IPS-NIHi7 (cell line): Measurements from ENCODE around the gene SPACA5B.
"Not testable (repeated sequence)": the region's sequence is repeated elsewhere in the genome, so short reads cannot be mapped to it uniquely, and the experiment has no call there.

Experiments
- DNase-seq: peaks from one replicate; pipeline ENCODE4 v3.0.0; 2012; ENCODE audit warnings: mixed read lengths; ENCODE audit errors: extremely low spot score

The SPACA5B gene

GRCh38 chrX:48130326-48130725 lies at the start of gene SPACA5B:
TSS of gene SPACA5B (plus strand) at chrX:48130626. CDS start at chrX:48130688, 62 bp downstream.
- not testable (repeated sequence) for DNase-seq

GRCh38 chrX:48083212-48083611 lies 47.2 kb upstream of the SPACA5B start:
- peak; percentile 76 for DNase-seq

- DNase-seq, result no peak
These were observed 46.7 kb upstream of the SPACA5B start for GRCh38 chrX:48083706-48084105.

- DNase-seq, result no peak
These were observed 44.3 kb upstream of the SPACA5B start for GRCh38 chrX:48086082-48086481.

- DNase-seq, result no peak
These were observed 40.3 kb upstream of the SPACA5B start for GRCh38 chrX:48090123-48090522.

- DNase-seq, result not testable (repeated sequence)
These were observed 37.9 kb upstream of the SPACA5B start for GRCh38 chrX:48092558-48092957.

GRCh38 chrX:48101443-48101842 lies 29.0 kb upstream of the SPACA5B start:
- DNase-seq, result no peak

- DNase-seq, result no peak
These were observed 27.5 kb upstream of the SPACA5B start for GRCh38 chrX:48102874-48103374.

- no peak for DNase-seq
These were observed 22.7 kb upstream of the SPACA5B start for GRCh38 chrX:48107717-48108116.

GRCh38 chrX:48125286-48125685 lies 5.1 kb upstream of the SPACA5B start:
- not testable (repeated sequence) for DNase-seq

GRCh38 chrX:48132308-48132844 lies 1.9 kb downstream of the SPACA5B start:
- DNase-seq, result not testable (repeated sequence)

GRCh38 chrX:48139076-48139475 lies 8.7 kb downstream of the SPACA5B start:
- not testable (repeated sequence) for DNase-seq

GRCh38 chrX:48141810-48142508 lies 11.5 kb downstream of the SPACA5B start:
- DNase-seq, result not testable (repeated sequence)

GRCh38 chrX:48142697-48143096 lies 12.3 kb downstream of the SPACA5B start:
- not testable (repeated sequence) for DNase-seq

GRCh38 chrX:48153769-48154168 lies 23.3 kb downstream of the SPACA5B start:
- DNase-seq, result no peak

GRCh38 chrX:48154796-48155195 lies 24.4 kb downstream of the SPACA5B start:
- DNase-seq, result no peak

- no peak for DNase-seq
These were observed 25.6 kb downstream of the SPACA5B start for GRCh38 chrX:48156014-48156413.

GRCh38 chrX:48165241-48165640 lies 34.8 kb downstream of the SPACA5B start:
- no peak for DNase-seq

GRCh38 chrX:48166322-48166721 lies 35.9 kb downstream of the SPACA5B start:
- not testable (repeated sequence) for DNase-seq

GRCh38 chrX:48179691-48180090 lies 49.3 kb downstream of the SPACA5B start:
- DNase-seq, result no peak

- DNase-seq, result no peak
These were observed 50.4 kb downstream of the SPACA5B start for GRCh38 chrX:48180811-48181210.

GRCh38 chrX:48181882-48182281 lies 51.5 kb downstream of the SPACA5B start:
- DNase-seq, result not testable (repeated sequence)
